A549 (cell line): ENCODE measurements around the gene ACAT2.

ENCODE experiments used
- BHLHE40 ChIP-seq: IDR thresholded peaks from 2 replicates; pipeline ENCODE4 v1.6.1; 2012; ENCODE audit warnings: low read depth, low read length, inconsistent platforms
- CHD2 ChIP-seq: fragments of 150-350 bp; IDR thresholded peaks from 2 replicates; pipeline ENCODE4 v1.6.1; 2014; ENCODE audit warnings: low read length; ENCODE audit not compliant: partially characterized antibody
- EHMT2 ChIP-seq: fragments of 200-600 bp; sonication (generic); IDR thresholded peaks from 2 replicates; pipeline ENCODE4 v1.6.1; 2016; ENCODE audit warnings: antibody characterized with exemption, low read depth, mild to moderate bottlenecking, moderate library complexity
- EP300 ChIP-seq, 2 experiments: fragments of >200 bp; sonication (Bioruptor Twin); formaldehyde crosslinking; IDR thresholded peaks; 2 replicates in 1 of 2; 3 replicates in 1 of 2; pipeline ENCODE4 v1.6.1; 2016 to 2017
- ESRRA ChIP-seq: fragments of 150-350 bp; IDR thresholded peaks from 2 replicates; pipeline ENCODE4 v1.6.1; 2014; ENCODE audit warnings: mild to moderate bottlenecking, low read length, borderline replicate concordance
- HDAC2 ChIP-seq: fragments of 200-600 bp; sonication (generic); IDR thresholded peaks from 2 replicates; pipeline ENCODE4 v1.6.1; 2016
- HEYL ChIP-seq: fragments of 250-450 bp; sonication (Bioruptor Pico); IDR thresholded peaks from 2 replicates; pipeline ENCODE4 v1.8.0; 2021; ENCODE audit warnings: mild to moderate bottlenecking, moderate library complexity
- POLR2A ChIP-seq: IDR thresholded peaks from 2 replicates; pipeline ENCODE4 v1.6.1; 2012; ENCODE audit warnings: mild to moderate bottlenecking, low read length
- SMC3 ChIP-seq: fragments of >200 bp; sonication (Bioruptor Twin); formaldehyde crosslinking; IDR thresholded peaks from 3 replicates; pipeline ENCODE4 v1.6.1; 2018; ENCODE audit warnings: inconsistent platforms
- TF ChIP-seq, protein P1 (sequence below): fragments of >200 bp; sonication (Bioruptor Twin); formaldehyde crosslinking; IDR thresholded peaks from 3 replicates; pipeline ENCODE4 v1.5.1; 2016
- TF ChIP-seq, protein P2 (sequence below): fragments of 250-450 bp; sonication (Bioruptor Pico); IDR thresholded peaks from 2 replicates; pipeline ENCODE4 v1.5.0; 2020; ENCODE audit warnings: low read depth, mild to moderate bottlenecking, moderate library complexity

DNA sequence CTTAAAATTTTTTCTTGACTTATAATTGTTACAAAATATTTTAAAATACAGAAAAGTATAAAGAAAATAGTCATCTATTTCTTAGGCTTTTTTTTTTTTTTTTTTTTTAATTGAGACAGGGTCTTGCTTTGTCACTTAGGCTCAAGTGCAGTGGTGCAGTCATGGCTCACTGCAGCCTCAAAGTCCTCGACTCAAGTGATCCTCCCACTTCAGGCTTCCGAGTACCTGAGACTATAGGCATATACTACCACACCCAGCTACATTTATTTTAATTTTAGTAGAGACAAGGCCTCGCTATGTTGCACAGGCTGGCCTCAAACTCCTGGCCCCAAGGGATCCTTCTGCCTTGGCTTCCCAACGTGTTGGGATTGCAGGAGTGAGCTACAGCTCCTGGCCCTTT is 5.3 kb upstream of the ACAT2 start:
- TF ChIP-seq, protein P1, sequence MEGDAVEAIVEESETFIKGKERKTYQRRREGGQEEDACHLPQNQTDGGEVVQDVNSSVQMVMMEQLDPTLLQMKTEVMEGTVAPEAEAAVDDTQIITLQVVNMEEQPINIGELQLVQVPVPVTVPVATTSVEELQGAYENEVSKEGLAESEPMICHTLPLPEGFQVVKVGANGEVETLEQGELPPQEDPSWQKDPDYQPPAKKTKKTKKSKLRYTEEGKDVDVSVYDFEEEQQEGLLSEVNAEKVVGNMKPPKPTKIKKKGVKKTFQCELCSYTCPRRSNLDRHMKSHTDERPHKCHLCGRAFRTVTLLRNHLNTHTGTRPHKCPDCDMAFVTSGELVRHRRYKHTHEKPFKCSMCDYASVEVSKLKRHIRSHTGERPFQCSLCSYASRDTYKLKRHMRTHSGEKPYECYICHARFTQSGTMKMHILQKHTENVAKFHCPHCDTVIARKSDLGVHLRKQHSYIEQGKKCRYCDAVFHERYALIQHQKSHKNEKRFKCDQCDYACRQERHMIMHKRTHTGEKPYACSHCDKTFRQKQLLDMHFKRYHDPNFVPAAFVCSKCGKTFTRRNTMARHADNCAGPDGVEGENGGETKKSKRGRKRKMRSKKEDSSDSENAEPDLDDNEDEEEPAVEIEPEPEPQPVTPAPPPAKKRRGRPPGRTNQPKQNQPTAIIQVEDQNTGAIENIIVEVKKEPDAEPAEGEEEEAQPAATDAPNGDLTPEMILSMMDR: no peak
- TF ChIP-seq, protein P2, sequence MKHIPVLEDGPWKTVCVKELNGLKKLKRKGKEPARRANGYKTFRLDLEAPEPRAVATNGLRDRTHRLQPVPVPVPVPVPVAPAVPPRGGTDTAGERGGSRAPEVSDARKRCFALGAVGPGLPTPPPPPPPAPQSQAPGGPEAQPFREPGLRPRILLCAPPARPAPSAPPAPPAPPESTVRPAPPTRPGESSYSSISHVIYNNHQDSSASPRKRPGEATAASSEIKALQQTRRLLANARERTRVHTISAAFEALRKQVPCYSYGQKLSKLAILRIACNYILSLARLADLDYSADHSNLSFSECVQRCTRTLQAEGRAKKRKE (CRISPR knock-in tag): no peak
- TF ChIP-seq POLR2A (no peak), EHMT2 (no peak), ESRRA (no peak), SMC3 (no peak), HDAC2 (no peak), EP300 (IDR thresholded peaks at IDR 0.05) (no peak), BHLHE40 (no peak), HEYL (CRISPR knock-in tag) (no peak), CHD2 (no peak)
